HEK293 (cell line): ENCODE data around the gene SMOC1.

Source experiments
- ZNF174 ChIP-seq: fragments of 450-650 bp; formaldehyde crosslinking; IDR thresholded peaks from 2 replicates; pipeline ENCODE4 v1.5.0; 2017; ENCODE audit warnings: missing biosample characterization, mild to moderate bottlenecking, missing genetic modification characterization
- ZNF280D ChIP-seq: fragments of 450-650 bp; formaldehyde crosslinking; IDR thresholded peaks from 2 replicates; pipeline ENCODE4 v1.5.1; 2016; ENCODE audit warnings: missing biosample characterization, missing genetic modification characterization
- TF ChIP-seq, protein P1 (sequence below): fragments of 450-650 bp; formaldehyde crosslinking; IDR thresholded peaks from 2 replicates; pipeline ENCODE4 v1.5.1; 2016; ENCODE audit warnings: missing biosample characterization, missing genetic modification characterization

- TF ChIP-seq, protein P1, sequence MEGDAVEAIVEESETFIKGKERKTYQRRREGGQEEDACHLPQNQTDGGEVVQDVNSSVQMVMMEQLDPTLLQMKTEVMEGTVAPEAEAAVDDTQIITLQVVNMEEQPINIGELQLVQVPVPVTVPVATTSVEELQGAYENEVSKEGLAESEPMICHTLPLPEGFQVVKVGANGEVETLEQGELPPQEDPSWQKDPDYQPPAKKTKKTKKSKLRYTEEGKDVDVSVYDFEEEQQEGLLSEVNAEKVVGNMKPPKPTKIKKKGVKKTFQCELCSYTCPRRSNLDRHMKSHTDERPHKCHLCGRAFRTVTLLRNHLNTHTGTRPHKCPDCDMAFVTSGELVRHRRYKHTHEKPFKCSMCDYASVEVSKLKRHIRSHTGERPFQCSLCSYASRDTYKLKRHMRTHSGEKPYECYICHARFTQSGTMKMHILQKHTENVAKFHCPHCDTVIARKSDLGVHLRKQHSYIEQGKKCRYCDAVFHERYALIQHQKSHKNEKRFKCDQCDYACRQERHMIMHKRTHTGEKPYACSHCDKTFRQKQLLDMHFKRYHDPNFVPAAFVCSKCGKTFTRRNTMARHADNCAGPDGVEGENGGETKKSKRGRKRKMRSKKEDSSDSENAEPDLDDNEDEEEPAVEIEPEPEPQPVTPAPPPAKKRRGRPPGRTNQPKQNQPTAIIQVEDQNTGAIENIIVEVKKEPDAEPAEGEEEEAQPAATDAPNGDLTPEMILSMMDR = no peak
- TF ChIP-seq ZNF280D (no peak), ZNF174 (no peak)
Observed at GRCh38 chr14:70080076-70080475, 200.9 kb downstream of the SMOC1 start.
